HFFc6 (cell line): Measurements from ENCODE around the gene MEF2C. TPM values are rescaled to one million over a fixed set of nuclear protein-coding genes. Genes with fewer than 3 reads are reported as not detected.

Source experiments
- DNase-seq: peaks from one replicate; pipeline ENCODE4 v3.0.0-alpha.2; 2018
- H3K27ac Mint-ChIP-seq: 2 replicates; pipeline ENCODE4 v1.8.0; 2020; ENCODE audit warnings: mild to moderate bottlenecking, mixed read lengths
- H3K27me3 Mint-ChIP-seq: 2 replicates; pipeline ENCODE4 v1.8.0; 2021; ENCODE audit warnings: mild to moderate bottlenecking, moderate library complexity, mixed read lengths; ENCODE audit not compliant: insufficient read depth
- H3K36me3 Mint-ChIP-seq: 2 replicates; pipeline ENCODE4 v1.8.0; 2021; ENCODE audit warnings: low read depth, mixed read lengths
- H3K4me1 Mint-ChIP-seq: 2 replicates; pipeline ENCODE4 v1.8.0; 2020; ENCODE audit warnings: low read depth, mixed read lengths
- H3K4me3 Mint-ChIP-seq: 2 replicates; pipeline ENCODE4 v1.8.0; 2020; ENCODE audit warnings: mild to moderate bottlenecking, moderate library complexity, mixed read lengths
- H3K9me3 Mint-ChIP-seq: 2 replicates; pipeline ENCODE4 v1.8.0; 2020; ENCODE audit warnings: mild to moderate bottlenecking, mixed read lengths
- total RNA-seq, 6 experiments: library from RNA; stranded (reverse); fragmentation: NEBNext Ultra II Directional; extraction: Animal tissue kit (Norgen Biotek cat#: 25700); gene quantifications; 2 replicates in 1 of 6; 3 replicates in 5 of 6; pipeline ENCODE4 v1.2.3, GENCODE V29; 2021
- TF ChIP-seq, protein P1 (sequence below): fragments of 200-600 bp; sonication (generic); IDR thresholded peaks from 2 replicates; pipeline ENCODE4 v1.5.0; 2021; ENCODE audit warnings: antibody characterized with exemption, mild to moderate bottlenecking

Gene MEF2C
- total RNA-seq, 6 experiments from 2014 or later, result 3.6 to 12.6 (median 9.2) TPM

DNA sequence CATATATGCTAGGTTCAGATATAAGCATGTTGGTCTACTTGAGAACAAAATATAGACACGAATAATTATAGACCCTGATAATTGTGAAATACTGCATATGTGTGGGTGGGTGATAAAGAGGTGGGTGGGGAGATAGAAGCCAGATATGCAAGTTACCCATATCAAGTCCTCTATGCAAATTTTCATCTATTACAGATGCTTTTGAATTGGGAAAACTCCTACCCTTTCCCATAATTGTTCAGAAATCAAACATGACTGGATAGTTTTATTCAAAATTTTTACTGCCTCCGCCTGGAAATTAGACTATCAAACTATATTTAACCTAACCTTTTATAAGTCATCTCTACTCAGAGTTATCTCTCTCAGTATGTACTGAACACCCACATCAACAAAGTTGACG, 157.5 kb downstream of the MEF2C start:
- TF ChIP-seq, protein P1, sequence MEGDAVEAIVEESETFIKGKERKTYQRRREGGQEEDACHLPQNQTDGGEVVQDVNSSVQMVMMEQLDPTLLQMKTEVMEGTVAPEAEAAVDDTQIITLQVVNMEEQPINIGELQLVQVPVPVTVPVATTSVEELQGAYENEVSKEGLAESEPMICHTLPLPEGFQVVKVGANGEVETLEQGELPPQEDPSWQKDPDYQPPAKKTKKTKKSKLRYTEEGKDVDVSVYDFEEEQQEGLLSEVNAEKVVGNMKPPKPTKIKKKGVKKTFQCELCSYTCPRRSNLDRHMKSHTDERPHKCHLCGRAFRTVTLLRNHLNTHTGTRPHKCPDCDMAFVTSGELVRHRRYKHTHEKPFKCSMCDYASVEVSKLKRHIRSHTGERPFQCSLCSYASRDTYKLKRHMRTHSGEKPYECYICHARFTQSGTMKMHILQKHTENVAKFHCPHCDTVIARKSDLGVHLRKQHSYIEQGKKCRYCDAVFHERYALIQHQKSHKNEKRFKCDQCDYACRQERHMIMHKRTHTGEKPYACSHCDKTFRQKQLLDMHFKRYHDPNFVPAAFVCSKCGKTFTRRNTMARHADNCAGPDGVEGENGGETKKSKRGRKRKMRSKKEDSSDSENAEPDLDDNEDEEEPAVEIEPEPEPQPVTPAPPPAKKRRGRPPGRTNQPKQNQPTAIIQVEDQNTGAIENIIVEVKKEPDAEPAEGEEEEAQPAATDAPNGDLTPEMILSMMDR, result no peak
- Mint-ChIP-seq H3K4me1 (no peaks in the 10 kb centered on the region), H3K27ac (no peak overlapping the region), H3K4me3 (no peak overlapping the region), H3K9me3 (no peaks in the 10 kb centered on the region), H3K36me3 (no peaks in the 10 kb centered on the region), H3K27me3 (no peaks in the 10 kb centered on the region)
- DNase-seq, result no peak

GRCh38 chr5:88724201-88724600, 158.8 kb downstream of the MEF2C start:
- TF ChIP-seq, protein P1, result peak; percentile 77
- DNase-seq, result peak; percentile 10

DNA sequence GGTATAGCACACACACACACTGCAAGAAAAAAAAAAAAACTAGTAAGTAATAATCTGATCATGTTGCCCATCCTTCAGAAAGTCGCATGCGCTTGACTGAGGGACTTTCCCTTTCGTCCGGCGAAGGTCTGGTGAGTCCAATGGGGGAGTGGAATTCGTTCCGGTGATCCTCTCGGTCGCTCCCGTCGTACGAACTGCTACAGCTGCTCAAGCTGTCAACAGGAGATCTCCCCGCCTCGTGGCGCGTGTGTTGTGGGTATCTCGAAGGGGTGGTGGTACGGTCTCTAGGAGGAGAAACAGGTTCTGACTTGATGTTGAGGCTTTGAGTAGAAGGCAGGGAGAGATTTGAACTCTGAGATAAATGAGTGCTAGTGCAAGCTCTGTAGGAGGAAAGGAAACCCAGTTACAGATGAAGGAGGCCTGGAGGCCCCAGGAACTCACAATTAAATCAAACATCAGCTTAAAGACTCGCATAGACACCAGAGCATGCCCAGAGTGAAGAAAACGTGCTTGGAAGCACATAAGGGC, 160.4 kb downstream of the MEF2C start:
- Mint-ChIP-seq H3K4me3 (no peak overlapping the region), H3K4me1 (no peaks in the 10 kb centered on the region), H3K27me3 (no peaks in the 10 kb centered on the region; the same call in 1 of the 2 replicates), H3K27ac (no peak overlapping the region), H3K9me3 (no peaks in the 10 kb centered on the region), H3K36me3 (no peaks in the 10 kb centered on the region)
- no peak for DNase-seq
- TF ChIP-seq, protein P1, result no peak

More at GRCh38 chr5:88724201-88724600, 158.8 kb downstream of the MEF2C start:
- no peaks in the 10 kb centered on the region for H3K9me3 Mint-ChIP-seq
- H3K4me3 Mint-ChIP-seq, result no peak overlapping the region
- no peaks in the 10 kb centered on the region for H3K4me1 Mint-ChIP-seq
- no peaks in the 10 kb centered on the region for H3K27me3 Mint-ChIP-seq
- H3K27ac Mint-ChIP-seq, result no peak overlapping the region
- no peaks in the 10 kb centered on the region for H3K36me3 Mint-ChIP-seq

GRCh38 chr5:88719434-88719833, 163.6 kb downstream of the MEF2C start:
- no peak for DNase-seq
- H3K36me3 Mint-ChIP-seq, result no peaks in the 10 kb centered on the region
- H3K27me3 Mint-ChIP-seq, result peaks cover under 1% of the 10 kb centered on the region; the same call in 1 of the 2 replicates
- no peaks in the 10 kb centered on the region for H3K4me1 Mint-ChIP-seq
- TF ChIP-seq, protein P1, result no peak
- no peak overlapping the region for H3K4me3 Mint-ChIP-seq
- H3K9me3 Mint-ChIP-seq, result no peaks in the 10 kb centered on the region
- no peak overlapping the region for H3K27ac Mint-ChIP-seq

GRCh38 chr5:88718736-88719135, 164.2 kb downstream of the MEF2C start:
- Mint-ChIP-seq H3K4me3 (no peak overlapping the region), H3K27ac (no peak overlapping the region), H3K9me3 (no peaks in the 10 kb centered on the region), H3K36me3 (no peaks in the 10 kb centered on the region), H3K4me1 (no peaks in the 10 kb centered on the region), H3K27me3 (peaks cover 3% of the 10 kb centered on the region; the same call in 1 of the 2 replicates)
- DNase-seq, result no peak
- TF ChIP-seq, protein P1, result no peak

- Mint-ChIP-seq H3K27ac (no peak overlapping the region), H3K9me3 (no peaks in the 10 kb centered on the region), H3K4me3 (no peak overlapping the region), H3K36me3 (no peaks in the 10 kb centered on the region), H3K4me1 (no peaks in the 10 kb centered on the region), H3K27me3 (peaks cover 3% of the 10 kb centered on the region; the same call in 1 of the 2 replicates)
- TF ChIP-seq, protein P1, result no peak
- DNase-seq, result no peak
These were observed 166.9 kb downstream of the MEF2C start for GRCh38 chr5:88716101-88716500.
